Tibial nerve (tissue), 4 donors: ENCODE results near the gene DAD1. TPM values are rescaled to one million over a fixed set of nuclear protein-coding genes. Genes with fewer than 3 reads are reported as not detected.
A peak's percentile ranks its signal among the peaks of the same experiment; 100 is the strongest.
"Not testable (repeated sequence)": the region's sequence is repeated elsewhere in the genome, so short reads cannot be mapped to it uniquely, and the experiment has no call there.

ENCODE experiments used
- DNase-seq, 2 donors: peaks; one replicate each; pipeline ENCODE4 v3.0.0-alpha.2; 2019; ENCODE audit warnings: low spot score in 2 of 2
- H3K27ac ChIP-seq, 4 donors: fragments of 200-600 bp; sonication (generic) in 3 of 4; one replicate each; pipeline ENCODE4 v1.5.1; 2017 to 2019; ENCODE audit warnings: mild to moderate bottlenecking in 1 of 4
- H3K27me3 ChIP-seq, 2 donors: fragments of 200-600 bp; sonication (generic) in 1 of 2; one replicate each; pipeline versions ENCODE4 v1.5.1 to v1.6.0; 2017 to 2019
- H3K36me3 ChIP-seq, 3 donors: fragments of 200-600 bp; sonication (generic); one replicate each; pipeline ENCODE4 v1.5.1; 2018 to 2019
- H3K4me1 ChIP-seq, 4 donors: fragments of 200-600 bp; sonication (generic) in 3 of 4; one replicate each; pipeline ENCODE4 v1.5.1; 2017 to 2019
- H3K4me3 ChIP-seq, 4 donors: fragments of 200-600 bp; sonication (generic) in 3 of 4; one replicate each; pipeline ENCODE4 v1.5.1; 2017 to 2019; ENCODE audit warnings: mild to moderate bottlenecking in 1 of 4, moderate library complexity in 1 of 4
- H3K9me3 ChIP-seq, 4 donors: fragments of 200-600 bp; sonication (generic) in 3 of 4; one replicate each; pipeline ENCODE4 v1.5.1; 2017 to 2019
- EP300 ChIP-seq, 2 donors: sonication (generic); formaldehyde crosslinking; IDR thresholded peaks; one replicate each; pipeline ENCODE4 v1.6.1; 2017; ENCODE audit warnings: antibody characterized with exemption in 2 of 2, mild to moderate bottlenecking in 1 of 2
- POLR2A ChIP-seq, 2 donors: fragments of 450-650 bp; IDR thresholded peaks; one replicate each; pipeline ENCODE4 v1.6.1; 2017; ENCODE audit warnings: antibody characterized with exemption in 2 of 2, mild to moderate bottlenecking in 2 of 2, moderate library complexity in 2 of 2
- WGBS, 2 donors: methylation state at CpG; one replicate each; pipeline ENCODE4 v1.1.5; 2018; 5-methylcytosine and 5-hydroxymethylcytosine counted together
- total RNA-seq, 4 donors: library from RNA; depleted of rRNA; stranded (reverse); fragments of >200 nt; gene quantifications; one replicate each; pipeline ENCODE4 v1.1.0, GENCODE V29; 2016
- TF ChIP-seq, protein P1 (sequence below), 5 experiments: fragments of 200-600 bp in 3 of 5; fragments of 450-650 bp in 2 of 5; sonication (generic) in 3 of 5; IDR thresholded peaks; one replicate each; pipeline ENCODE4 v1.5.1; 2016 to 2019; ENCODE audit warnings: antibody characterized with exemption in 5 of 5, mild to moderate bottlenecking in 3 of 5, moderate library complexity in 2 of 5

The DAD1 gene
- 100 to 1,000 TPM; 128 to 254 (median 198) TPM for total RNA-seq

DNA sequence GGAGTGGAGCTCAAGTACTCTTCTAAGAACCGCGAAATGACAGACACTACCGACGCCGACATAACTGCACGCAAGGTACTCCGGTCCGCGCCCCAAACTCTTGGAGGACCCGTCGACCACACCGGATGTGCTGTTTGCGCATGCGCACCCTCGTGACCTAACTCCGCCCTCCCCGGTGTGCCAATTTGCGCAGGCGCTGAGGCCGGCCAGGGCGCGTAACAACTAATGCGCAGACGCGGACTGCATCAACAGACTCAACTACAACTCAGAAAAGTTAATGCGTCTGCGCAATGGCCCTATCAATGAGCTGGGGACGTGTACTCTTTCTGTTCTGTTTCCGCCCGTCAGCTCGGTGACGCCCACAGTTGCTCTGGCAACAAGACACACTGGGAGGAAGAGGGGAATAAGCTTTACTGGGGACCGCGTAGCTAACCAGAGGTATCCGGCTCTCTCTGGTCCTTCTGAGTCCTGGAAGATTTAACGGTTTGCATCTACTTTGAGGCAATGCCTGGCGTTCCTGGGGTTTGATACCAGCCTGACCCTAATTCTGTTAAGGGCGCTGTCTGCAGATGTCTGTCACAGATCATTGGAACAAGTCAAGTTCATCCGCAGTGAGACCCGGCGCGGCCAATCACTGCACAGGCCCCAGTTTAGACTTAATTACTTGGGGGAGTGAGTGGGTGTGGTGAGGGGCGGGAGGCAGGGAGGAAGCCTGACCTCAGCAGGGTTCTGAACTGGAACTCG, at the start of gene DAD1:
Gene DAD1 (minus strand): TSS at position 129 of the 744 bp plus-strand sequence. CDS start 67 bp downstream, at position 62.
- H3K27me3 ChIP-seq, result no peaks in the 10 kb centered on the region
- H3K36me3 ChIP-seq, result peaks cover 0 to 5% (median 0%) of the 10 kb centered on the region in 3 donors
- peak within 1 kb of the TSS; percentile 86 to 98 (median 93) for H3K27ac ChIP-seq
- H3K4me3 ChIP-seq, result peak within 1 kb of the TSS; percentile 49 to 83 (median 67)
- H3K4me1 ChIP-seq, result peaks cover 0 to 49% (median 9%) of the 10 kb centered on the region in 4 donors
- TF ChIP-seq, protein P1, sequence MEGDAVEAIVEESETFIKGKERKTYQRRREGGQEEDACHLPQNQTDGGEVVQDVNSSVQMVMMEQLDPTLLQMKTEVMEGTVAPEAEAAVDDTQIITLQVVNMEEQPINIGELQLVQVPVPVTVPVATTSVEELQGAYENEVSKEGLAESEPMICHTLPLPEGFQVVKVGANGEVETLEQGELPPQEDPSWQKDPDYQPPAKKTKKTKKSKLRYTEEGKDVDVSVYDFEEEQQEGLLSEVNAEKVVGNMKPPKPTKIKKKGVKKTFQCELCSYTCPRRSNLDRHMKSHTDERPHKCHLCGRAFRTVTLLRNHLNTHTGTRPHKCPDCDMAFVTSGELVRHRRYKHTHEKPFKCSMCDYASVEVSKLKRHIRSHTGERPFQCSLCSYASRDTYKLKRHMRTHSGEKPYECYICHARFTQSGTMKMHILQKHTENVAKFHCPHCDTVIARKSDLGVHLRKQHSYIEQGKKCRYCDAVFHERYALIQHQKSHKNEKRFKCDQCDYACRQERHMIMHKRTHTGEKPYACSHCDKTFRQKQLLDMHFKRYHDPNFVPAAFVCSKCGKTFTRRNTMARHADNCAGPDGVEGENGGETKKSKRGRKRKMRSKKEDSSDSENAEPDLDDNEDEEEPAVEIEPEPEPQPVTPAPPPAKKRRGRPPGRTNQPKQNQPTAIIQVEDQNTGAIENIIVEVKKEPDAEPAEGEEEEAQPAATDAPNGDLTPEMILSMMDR (IDR thresholded peaks at IDR 0.05), result no peak
- TF ChIP-seq EP300 (IDR thresholded peaks at IDR 0.05) (peak; percentile 95 to 96), POLR2A (IDR thresholded peaks at IDR 0.05) (peak; percentile 74 to 86)
- peak; percentile 97 to 99 for DNase-seq
- H3K9me3 ChIP-seq, result no peaks in the 10 kb centered on the region
- 1 to 2% methylated on average over 28 to 44 of the region's 44 CpGs for WGBS, 2 donors

DNA sequence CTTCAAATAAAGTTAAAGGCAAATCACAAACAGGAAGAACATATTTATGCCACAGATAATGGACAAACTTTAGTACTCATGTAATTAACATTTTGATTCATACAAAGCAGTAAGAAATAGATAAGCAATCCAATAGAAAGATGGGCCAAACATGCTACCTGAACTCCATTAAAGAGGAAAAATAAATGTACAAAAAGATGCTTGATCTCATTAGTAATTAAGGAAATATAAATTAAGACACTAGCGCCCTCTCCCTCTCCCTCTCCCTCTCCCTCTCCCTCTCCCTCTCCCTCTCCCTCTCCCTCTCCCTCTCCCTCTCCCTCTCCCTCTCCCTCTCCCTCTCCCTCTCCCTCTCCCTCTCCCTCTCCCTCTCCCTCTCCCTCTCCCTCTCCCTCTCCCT, 47.0 kb upstream of the DAD1 start:
- not testable (repeated sequence) for DNase-seq, H3K4me3 ChIP-seq, H3K4me1 ChIP-seq, H3K36me3 ChIP-seq, H3K27me3 ChIP-seq, H3K9me3 ChIP-seq, H3K27ac ChIP-seq
- 40 to 75% methylated on average over 1 of the region's 1 CpG for WGBS, 2 donors

DNA sequence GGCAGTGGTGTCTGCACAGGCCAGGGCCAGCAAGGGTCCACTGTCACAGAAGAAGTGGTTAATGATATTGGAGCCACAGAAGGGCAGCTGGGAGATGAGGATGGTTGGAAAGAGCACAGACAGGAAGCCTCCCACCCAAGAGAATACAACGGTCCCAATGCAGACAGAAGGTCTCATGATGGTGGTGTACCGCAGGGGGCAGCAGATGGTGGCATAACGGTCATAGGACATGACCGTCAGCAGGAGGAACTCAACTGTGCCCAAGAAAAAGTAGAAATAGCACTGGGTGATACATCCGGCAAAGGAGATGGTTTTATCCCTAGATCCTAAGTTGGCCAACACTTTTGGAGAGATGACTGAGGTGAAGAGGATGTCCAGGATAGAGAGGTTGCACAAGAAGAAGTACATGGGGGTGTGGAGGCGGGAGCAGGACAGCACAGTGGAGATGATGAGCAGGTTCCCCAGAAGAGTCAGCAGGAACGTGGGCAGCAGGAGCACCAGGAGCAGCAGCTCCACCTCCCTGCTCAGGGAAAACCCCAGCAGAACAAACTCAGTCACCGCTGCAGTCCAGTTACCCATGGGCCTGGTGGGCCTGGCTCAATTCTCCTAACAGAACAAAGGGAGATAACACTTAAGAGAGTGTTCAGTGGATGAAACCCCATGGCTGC, 45.3 kb upstream of the DAD1 start:
- no peaks in the 10 kb centered on the region for H3K36me3 ChIP-seq
- TF ChIP-seq, protein P1 (IDR thresholded peaks at IDR 0.05), result no peak
- TF ChIP-seq POLR2A (IDR thresholded peaks at IDR 0.05) (no peak), EP300 (IDR thresholded peaks at IDR 0.05) (no peak)
- no peaks in the 10 kb centered on the region for H3K4me1 ChIP-seq
- DNase-seq, result no peak
- H3K27me3 ChIP-seq, result no peaks in the 10 kb centered on the region
- WGBS, 2 donors, result 75 to 83% methylated on average over 8 of the region's 8 CpGs
- no peak overlapping the region for H3K27ac ChIP-seq
- H3K9me3 ChIP-seq, result no peaks in the 10 kb centered on the region
- no peak overlapping the region for H3K4me3 ChIP-seq

DNA sequence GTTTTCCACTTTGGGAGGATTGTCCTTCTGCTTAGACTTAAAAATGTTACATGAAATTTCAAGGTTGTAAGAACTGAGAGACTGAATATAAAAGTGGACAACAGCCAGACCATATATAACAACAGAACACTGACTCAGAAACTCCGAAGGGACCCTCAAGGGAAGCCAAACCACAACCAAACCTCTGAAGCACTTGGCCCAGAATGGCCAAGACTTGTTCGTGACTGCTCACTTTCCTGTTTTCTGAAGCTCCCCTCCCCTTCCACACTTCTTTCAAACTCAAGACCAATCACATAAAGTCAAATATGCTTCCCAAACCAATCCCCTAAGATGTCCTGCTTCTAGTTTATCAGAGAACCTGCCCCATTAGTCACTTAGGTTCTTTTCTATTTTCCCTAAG, 41.5 kb upstream of the DAD1 start:
- WGBS, 2 donors, result 39 to 67% methylated on average over 2 of the region's 2 CpGs
- H3K4me1 ChIP-seq, result no peaks in the 10 kb centered on the region
- H3K4me3 ChIP-seq, result no peak overlapping the region
- no peaks in the 10 kb centered on the region for H3K27me3 ChIP-seq
- no peaks in the 10 kb centered on the region for H3K9me3 ChIP-seq
- no peak overlapping the region for H3K27ac ChIP-seq
- no peak for DNase-seq
- no peaks in the 10 kb centered on the region for H3K36me3 ChIP-seq
- TF ChIP-seq POLR2A (IDR thresholded peaks at IDR 0.05) (no peak), EP300 (IDR thresholded peaks at IDR 0.05) (no peak)
- TF ChIP-seq, protein P1 (IDR thresholded peaks at IDR 0.05), result no peak

DNA sequence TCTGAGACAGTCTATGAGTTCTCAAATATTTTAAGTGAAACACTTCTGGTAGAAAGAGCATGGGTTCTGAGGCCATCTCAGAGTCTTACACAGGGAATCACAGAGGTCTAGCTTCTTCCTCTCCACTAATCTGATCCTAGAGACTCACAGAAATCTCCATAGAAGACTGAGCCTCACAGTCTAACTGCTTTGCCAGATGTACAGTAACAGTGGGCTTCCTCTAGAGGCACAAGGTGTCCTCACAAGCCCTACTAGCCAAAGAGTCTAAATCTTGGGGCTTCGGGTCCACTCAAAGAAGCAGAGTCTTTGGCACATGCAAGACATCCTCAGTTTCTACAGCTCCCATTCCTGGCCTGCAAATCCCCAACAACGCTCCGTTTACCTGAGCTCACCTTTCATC, 41.0 kb upstream of the DAD1 start:
- 91 to 98% methylated on average over 3 of the region's 3 CpGs for WGBS, 2 donors
- DNase-seq, result no peak
- TF ChIP-seq EP300 (IDR thresholded peaks at IDR 0.05) (no peak), POLR2A (IDR thresholded peaks at IDR 0.05) (no peak)
- TF ChIP-seq, protein P1 (IDR thresholded peaks at IDR 0.05), result no peak
- no peaks in the 10 kb centered on the region for H3K27me3 ChIP-seq
- no peaks in the 10 kb centered on the region for H3K36me3 ChIP-seq
- H3K4me1 ChIP-seq, result no peaks in the 10 kb centered on the region
- no peak overlapping the region for H3K27ac ChIP-seq
- no peaks in the 10 kb centered on the region for H3K9me3 ChIP-seq
- no peak overlapping the region for H3K4me3 ChIP-seq
